ENCODE results near the gene KRTAP10-5. TPM values are rescaled to one million over a fixed set of nuclear protein-coding genes. Genes with fewer than 3 reads are reported as not detected.
"Not testable (repeated sequence)": the region's sequence is repeated elsewhere in the genome, so short reads cannot be mapped to it uniquely, and the experiment has no call there.

The KRTAP10-5 gene
- total RNA-seq, 1 experiment from 2014 or later, result not detected

GRCh38 chr21:44592446-44593311 lies 12.3 kb upstream of the KRTAP10-5 start, which contains the start of gene KRTAP10-6:
KRTAP10-6 (minus strand) TSS chr21:44592505; CDS start chr21:44592484, 21 bp downstream.
- no peak for ATAC-seq
- H3K4me3 ChIP-seq (ENCODE audit: low read depth in 2 of 2, low read length in 2 of 2), result no peak within 1 kb of the TSS
- no peaks in the 10 kb centered on the region for H3K36me3 ChIP-seq (ENCODE audit: control insufficient read depth, insufficient read depth, low read length)
- intact Hi-C loops (cut with micrococcal nuclease; ENCODE audit: unreplicated experiment), result no loop called here
- H3K9me3 ChIP-seq (ENCODE audit: control insufficient read depth, insufficient read depth, low read depth, low read length), result no peaks in the 10 kb centered on the region
- ChIA-PET POLR2A (no interaction called here), CTCF (no interaction called here)
- DNase-seq (ENCODE audit: low read depth, low spot score), result no peak
- TF ChIP-seq SIN3A (IDR thresholded peaks at IDR 0.05; ENCODE audit: borderline replicate concordance, insufficient read depth, low read depth, low read length) (no peak), TCF7L2 (IDR thresholded peaks at IDR 0.05; ENCODE audit: low read depth, low read length) (no peak), POLR2AphosphoS5 (IDR thresholded peaks at IDR 0.05; ENCODE audit: low read depth, low read length) (no peak), CTCF (IDR thresholded peaks at IDR 0.05) (no peak), REST (IDR thresholded peaks at IDR 0.05; ENCODE audit: insufficient read depth in 1 of 2, low read depth in 2 of 2, low read length in 1 of 2) (no peak)
- no peaks in the 10 kb centered on the region for H3K27me3 ChIP-seq (ENCODE audit: control insufficient read depth, insufficient read depth, low read length)
- no peaks in the 10 kb centered on the region; the same call in 1 of the 2 replicates for H3K4me1 ChIP-seq (ENCODE audit: control insufficient read depth, insufficient read depth, low read length)
- no peak within 1 kb of the TSS for H3K27ac ChIP-seq (ENCODE audit: low read length)
- in situ Hi-C loops (cut with HindIII; ENCODE audit: low pct_unique_long_range_greater_than_20kb, low sequenced_read_pairs), result no loop called here
- BruUV-seq (replicated peaks), result no TSS peak

GRCh38 chr21:44591801-44592130 lies 11.4 kb upstream of the KRTAP10-5 start:
- DNase-seq (ENCODE audit: low read depth, low spot score); BruUV-seq (replicated peaks); ATAC-seq; H3K27me3 ChIP-seq (ENCODE audit: control insufficient read depth, insufficient read depth, low read length); CTCF ChIA-PET; H3K36me3 ChIP-seq (ENCODE audit: control insufficient read depth, insufficient read depth, low read length); H3K4me3 ChIP-seq (ENCODE audit: low read depth in 2 of 2, low read length in 2 of 2); in situ Hi-C loops (cut with HindIII; ENCODE audit: low pct_unique_long_range_greater_than_20kb, low sequenced_read_pairs); POLR2A ChIA-PET; H3K27ac ChIP-seq (ENCODE audit: low read length); H3K4me1 ChIP-seq (ENCODE audit: control insufficient read depth, insufficient read depth, low read length); intact Hi-C loops (cut with micrococcal nuclease; ENCODE audit: unreplicated experiment); H3K9me3 ChIP-seq (ENCODE audit: control insufficient read depth, insufficient read depth, low read depth, low read length): not testable (repeated sequence)

- H3K4me3 ChIP-seq (ENCODE audit: low read depth in 2 of 2, low read length in 2 of 2); H3K36me3 ChIP-seq (ENCODE audit: control insufficient read depth, insufficient read depth, low read length); H3K27me3 ChIP-seq (ENCODE audit: control insufficient read depth, insufficient read depth, low read length); H3K27ac ChIP-seq (ENCODE audit: low read length); H3K9me3 ChIP-seq (ENCODE audit: control insufficient read depth, insufficient read depth, low read depth, low read length); intact Hi-C loops (cut with micrococcal nuclease; ENCODE audit: unreplicated experiment); H3K4me1 ChIP-seq (ENCODE audit: control insufficient read depth, insufficient read depth, low read length); in situ Hi-C loops (cut with HindIII; ENCODE audit: low pct_unique_long_range_greater_than_20kb, low sequenced_read_pairs); DNase-seq (ENCODE audit: low read depth, low spot score); POLR2A ChIA-PET; CTCF ChIA-PET; BruUV-seq (replicated peaks): not testable (repeated sequence)
- ATAC-seq, result peak; percentile 57; the same call in 1 of the 2 replicates
These were observed 10.7 kb upstream of the KRTAP10-5 start for GRCh38 chr21:44590897-44591800.
